ENCODE data around the gene CEACAM20. TPM values are rescaled to one million over a fixed set of nuclear protein-coding genes. Genes with fewer than 3 reads are reported as not detected.
A peak's percentile ranks its signal among the peaks of the same experiment; 100 is the strongest.

Gene CEACAM20
- total RNA-seq: under 1 TPM in 1 of 2 donors, not detected in 1; 0.85 TPM

GRCh38 chr19:44529536-44529935, at the start of gene CEACAM20:
Gene CEACAM20 (minus strand): TSS chr19:44529675. CDS start chr19:44529509, 166 bp downstream.
- Histone ChIP-seq H3K4me3 (no peak within 1 kb of the TSS), H3K9ac (ENCODE audit: low read depth in 2 of 2, low read length in 2 of 2) (no peak within 1 kb of the TSS), H3K27me3 (no peaks in the 10 kb centered on the region), H3K4me1 (no peaks in the 10 kb centered on the region), H3K36me3 (no peaks in the 10 kb centered on the region), H3K9me3 (no peaks in the 10 kb centered on the region), H3K27ac (no peak within 1 kb of the TSS)
- no peak for DNase-seq
- intact Hi-C loops (cut with DNase I): no loop called here
- TF ChIP-seq CTCF (IDR thresholded peaks at IDR 0.05): no peak

- Histone ChIP-seq H3K9ac (ENCODE audit: low read depth in 2 of 2, low read length in 2 of 2) (no peak overlapping the region), H3K36me3 (no peaks in the 10 kb centered on the region), H3K27me3 (no peaks in the 10 kb centered on the region), H3K4me3 (no peak overlapping the region), H3K27ac (no peak overlapping the region), H3K9me3 (no peaks in the 10 kb centered on the region), H3K4me1 (no peaks in the 10 kb centered on the region)
- no peak for DNase-seq
- intact Hi-C loops (cut with DNase I): loop anchor here (10.0 kb wide), 1 partner anchor 197 kb away; the partner anchor contains the start of gene CBLC
- no peak for TF ChIP-seq CTCF (IDR thresholded peaks at IDR 0.05)
Observed at GRCh38 chr19:44577566-44577874, 48.0 kb upstream of the CEACAM20 start.

- intact Hi-C loops (cut with DNase I): loop anchor here (10.0 kb wide), 1 partner anchor 198 kb away; the partner anchor contains the start of gene CBLC
- Histone ChIP-seq H3K36me3 (no peaks in the 10 kb centered on the region), H3K4me3 (no peak overlapping the region), H3K27me3 (no peaks in the 10 kb centered on the region), H3K27ac (no peak overlapping the region), H3K9me3 (no peaks in the 10 kb centered on the region), H3K4me1 (no peaks in the 10 kb centered on the region), H3K9ac (ENCODE audit: low read depth in 2 of 2, low read length in 2 of 2) (no peak overlapping the region)
- TF ChIP-seq CTCF (IDR thresholded peaks at IDR 0.05): peak; percentile 49
- DNase-seq: peak; percentile 59
Observed at GRCh38 chr19:44576843-44577565, 47.5 kb upstream of the CEACAM20 start.

GRCh38 chr19:44575116-44575700, 45.7 kb upstream of the CEACAM20 start:
- Histone ChIP-seq H3K4me1 (no peaks in the 10 kb centered on the region), H3K36me3 (no peaks in the 10 kb centered on the region), H3K9me3 (no peaks in the 10 kb centered on the region), H3K27me3 (no peaks in the 10 kb centered on the region), H3K4me3 (no peak overlapping the region), H3K9ac (ENCODE audit: low read depth in 2 of 2, low read length in 2 of 2) (no peak overlapping the region), H3K27ac (no peak overlapping the region)
- no peak for TF ChIP-seq CTCF (IDR thresholded peaks at IDR 0.05)
- intact Hi-C loops (cut with DNase I): loop anchor here (10.0 kb wide), 1 partner anchor 200 kb away; the partner anchor contains the start of gene CBLC
- no peak for DNase-seq

- intact Hi-C loops (cut with DNase I): loop anchor here (5.0 to 10.0 kb wide), 2 partner anchors 83 to 200 kb away; partner anchors contain the start of gene CBLC
- no peak for TF ChIP-seq CTCF (IDR thresholded peaks at IDR 0.05)
- Histone ChIP-seq H3K9me3 (no peaks in the 10 kb centered on the region), H3K27ac (no peak overlapping the region), H3K36me3 (no peaks in the 10 kb centered on the region), H3K4me3 (no peak overlapping the region), H3K9ac (ENCODE audit: low read depth in 2 of 2, low read length in 2 of 2) (no peak overlapping the region), H3K27me3 (no peaks in the 10 kb centered on the region), H3K4me1 (no peaks in the 10 kb centered on the region)
- no peak for DNase-seq
Observed at GRCh38 chr19:44574186-44574950, 44.9 kb upstream of the CEACAM20 start.

Measured in colonic mucosa (tissue), 4 donors.